ENCODE measurements around the gene BLM.

- TF ChIP-seq CTCF (IDR thresholded peaks at IDR 0.05) (no peak), POLR2AphosphoS5 (IDR thresholded peaks at IDR 0.05) (no peak), POLR2A (IDR thresholded peaks at IDR 0.05) (no peak)
Observed at GRCh38 chr15:90860942-90861675, 144.0 kb downstream of the BLM start.
